H9 (cell line): ENCODE data around the gene YIPF5. TPM values are rescaled to one million over a fixed set of nuclear protein-coding genes. Genes with fewer than 3 reads are reported as not detected.

Experiments
- DNase-seq: peaks from one replicate; pipeline ENCODE4 v3.0.0-alpha.2; 2017
- H2AFZ ChIP-seq: one replicate; pipeline ENCODE4 v1.6.1; 2013; ENCODE audit warnings: mild to moderate bottlenecking, low read length, control low read depth, moderate library complexity
- H2AK5ac ChIP-seq: 2 replicates; pipeline ENCODE4 v1.6.1; 2013; ENCODE audit warnings: low read length, control low read depth, mixed read lengths; ENCODE audit not compliant: insufficient read length
- H2BK120ac ChIP-seq: one replicate; pipeline ENCODE4 v1.6.1; 2013; ENCODE audit warnings: low read depth, mild to moderate bottlenecking, low read length, control low read depth, inconsistent platforms; ENCODE audit not compliant: poor library complexity, severe bottlenecking
- H2BK12ac ChIP-seq: 2 replicates; pipeline ENCODE4 v1.6.1; 2013; ENCODE audit warnings: low read length, control low read depth, mixed read lengths, low read depth; ENCODE audit not compliant: insufficient read length
- H2BK15ac ChIP-seq: 2 replicates; pipeline ENCODE4 v1.6.1; 2013; ENCODE audit warnings: low read depth, low read length, control low read depth
- H2BK20ac ChIP-seq: one replicate; pipeline ENCODE4 v1.6.1; 2013; ENCODE audit warnings: low read depth, mild to moderate bottlenecking, low read length, control low read depth, inconsistent platforms; ENCODE audit not compliant: poor library complexity, severe bottlenecking
- H2BK5ac ChIP-seq: 2 replicates; pipeline ENCODE4 v1.6.1; 2013; ENCODE audit warnings: low read length, control low read depth, mixed read lengths; ENCODE audit not compliant: insufficient read length
- H3K14ac ChIP-seq: 2 replicates; pipeline ENCODE4 v1.6.1; 2013; ENCODE audit warnings: low read length, control low read depth; ENCODE audit not compliant: insufficient read depth
- H3K18ac ChIP-seq: 2 replicates; pipeline ENCODE4 v1.6.1; 2013; ENCODE audit warnings: low read depth, mild to moderate bottlenecking, mixed read lengths, low read length, control low read depth; ENCODE audit not compliant: insufficient read length
- H3K23ac ChIP-seq: 2 replicates; pipeline ENCODE4 v1.6.1; 2013; ENCODE audit warnings: low read length, control low read depth, mixed read lengths, low read depth; ENCODE audit not compliant: insufficient read length
- H3K23me2 ChIP-seq: 2 replicates; pipeline ENCODE4 v1.6.1; 2013; ENCODE audit warnings: low read depth, mild to moderate bottlenecking, mixed read lengths, low read length, control low read depth; ENCODE audit not compliant: insufficient read length, poor library complexity, severe bottlenecking
- H3K27ac ChIP-seq: 2 replicates; pipeline ENCODE4 v1.5.1; 2013; ENCODE audit warnings: low read length, control low read depth, mixed read lengths, low read depth; ENCODE audit not compliant: insufficient read length
- H3K27me3 ChIP-seq: 2 replicates; pipeline ENCODE4 v1.6.1; 2013; ENCODE audit warnings: low read length, control low read depth, inconsistent platforms; ENCODE audit not compliant: insufficient read depth
- H3K4ac ChIP-seq: 2 replicates; pipeline ENCODE4 v1.6.1; 2013; ENCODE audit warnings: low read depth, mild to moderate bottlenecking, control low read depth, inconsistent platforms, low read length, moderate library complexity
- H3K4me1 ChIP-seq: 2 replicates; pipeline ENCODE4 v1.6.1; 2013; ENCODE audit warnings: low read length, control low read depth, inconsistent platforms; ENCODE audit not compliant: insufficient read depth
- H3K4me2 ChIP-seq: 2 replicates; pipeline ENCODE4 v1.6.1; 2013; ENCODE audit warnings: low read length, control low read depth, mixed read lengths; ENCODE audit not compliant: insufficient read length, insufficient read depth
- H3K56ac ChIP-seq: 2 replicates; pipeline ENCODE4 v1.6.1; 2013; ENCODE audit warnings: low read depth, mild to moderate bottlenecking, mixed read lengths, low read length, control low read depth; ENCODE audit not compliant: insufficient read length
- H3K79me1 ChIP-seq: 2 replicates; pipeline ENCODE4 v1.6.1; 2013; ENCODE audit warnings: low read depth, mild to moderate bottlenecking, moderate library complexity, low read length, control low read depth, inconsistent platforms; ENCODE audit not compliant: insufficient read depth, poor library complexity, severe bottlenecking
- H3K79me2 ChIP-seq: 2 replicates; pipeline ENCODE4 v1.6.1; 2013; ENCODE audit warnings: low read length, control low read depth, inconsistent platforms; ENCODE audit not compliant: insufficient read depth
- H3K9ac ChIP-seq: 2 replicates; pipeline ENCODE4 v1.6.1; 2013; ENCODE audit warnings: low read length, control low read depth, mixed read lengths; ENCODE audit not compliant: insufficient read length; ENCODE audit errors: extremely low read depth
- H3K9me3 ChIP-seq: one replicate; pipeline ENCODE4 v1.6.1; 2013; ENCODE audit warnings: low read depth, low read length, inconsistent platforms; ENCODE audit not compliant: control insufficient read depth
- H3T11ph ChIP-seq: one replicate; pipeline ENCODE4 v1.6.1; 2013; ENCODE audit warnings: mild to moderate bottlenecking, low read length, control low read depth, inconsistent platforms
- H4K20me1 ChIP-seq: one replicate; pipeline ENCODE4 v1.6.1; 2013; ENCODE audit not compliant: control insufficient read depth, insufficient read length, insufficient read depth
- H4K5ac ChIP-seq: 2 replicates; pipeline ENCODE4 v1.6.1; 2013; ENCODE audit warnings: low read depth, mild to moderate bottlenecking, mixed read lengths, low read length, control low read depth; ENCODE audit not compliant: insufficient read length
- H4K8ac ChIP-seq: replicated peaks from 2 replicates; pipeline ENCODE4 v1.6.1; 2013; ENCODE audit warnings: low read length, control low read depth, mixed read lengths, low read depth; ENCODE audit not compliant: insufficient read length
- H4K91ac ChIP-seq: 2 replicates; pipeline ENCODE4 v1.6.1; 2013; ENCODE audit warnings: low read depth, mild to moderate bottlenecking, moderate library complexity, mixed read lengths, low read length, control low read depth; ENCODE audit not compliant: insufficient read length
- H3K27ac Mint-ChIP-seq, 3 experiments: 2 replicates in 2 of 3; 3 replicates in 1 of 3; pipeline ENCODE4 v1.8.0; 2020 to 2021; ENCODE audit warnings: mixed read lengths in 3 of 3, mild to moderate bottlenecking in 1 of 3, moderate library complexity in 1 of 3
- H3K27me3 Mint-ChIP-seq: 2 replicates; pipeline ENCODE4 v1.8.0; 2021; ENCODE audit warnings: low read depth, mild to moderate bottlenecking, moderate library complexity, mixed read lengths
- H3K36me3 Mint-ChIP-seq, 3 experiments: 2 replicates in 2 of 3; 3 replicates in 1 of 3; pipeline ENCODE4 v1.8.0; 2020 to 2021; ENCODE audit warnings: low read depth in 3 of 3, mixed read lengths in 3 of 3; ENCODE audit not compliant: insufficient read depth in 1 of 3
- H3K4me1 Mint-ChIP-seq, 2 experiments: 2 replicates each; pipeline ENCODE4 v1.8.0; 2020; ENCODE audit warnings: mixed read lengths in 2 of 2
- H3K4me3 Mint-ChIP-seq, 2 experiments: 2 replicates in 1 of 2; 3 replicates in 1 of 2; pipeline ENCODE4 v1.8.0; 2020 to 2021; ENCODE audit warnings: mild to moderate bottlenecking in 2 of 2, mixed read lengths in 2 of 2, moderate library complexity in 1 of 2
- H3K9me3 Mint-ChIP-seq, 2 experiments: 2 replicates in 1 of 2; 3 replicates in 1 of 2; pipeline ENCODE4 v1.8.0; 2020; ENCODE audit warnings: mild to moderate bottlenecking in 2 of 2, mixed read lengths in 2 of 2, moderate library complexity in 1 of 2
- WGBS: extraction: QIAGEN DNeasy Blood & Tissue Kit; methylation state at CpG from one replicate; pipeline ENCODE4 v1.1.7; 2013; ENCODE audit warnings: missing lambda C conversion rate, low lambda C conversion rate, mixed read lengths; ENCODE audit not compliant: insufficient read length; ENCODE audit errors: extremely low coverage; 5-methylcytosine and 5-hydroxymethylcytosine counted together
- total RNA-seq: library from RNA; stranded (reverse); gene quantifications from 2 replicates; pipeline ENCODE4 v1.2.1, GENCODE V29; 2021
- TF ChIP-seq, protein P1 (sequence below): fragments of 200-600 bp; sonication (generic); conservative IDR thresholded peaks from 3 replicates; pipeline ENCODE4 v1.8.0; 2021; ENCODE audit warnings: antibody characterized with exemption, mild to moderate bottlenecking

YIPF5 gene
- total RNA-seq, 1 experiment from 2014 or later: 44.6 TPM

GRCh38 chr5:144196612-144197011 is 26.2 kb upstream of the YIPF5 start:
- Histone ChIP-seq H4K20me1 (no peaks in the 10 kb centered on the region), H3K79me2 (no peaks in the 10 kb centered on the region), H3K56ac (no peak overlapping the region), H2AK5ac (no peak overlapping the region), H3T11ph (no peak overlapping the region), H3K27ac (no peak overlapping the region), H4K8ac (no peak overlapping the region), H3K9me3 (no peaks in the 10 kb centered on the region), H3K23ac (no peak overlapping the region), H3K14ac (no peak overlapping the region), H3K9ac (no peak overlapping the region), H2BK20ac (no peak overlapping the region), H3K18ac (no peak overlapping the region), H2BK120ac (no peak overlapping the region), H3K27me3 (no peaks in the 10 kb centered on the region; the same call in 1 of the 2 replicates), H3K4me2 (no peak overlapping the region), H3K23me2 (no peaks in the 10 kb centered on the region), H4K5ac (no peak overlapping the region), H2BK5ac (no peak overlapping the region), H3K4me1 (no peaks in the 10 kb centered on the region), H3K4ac (no peak overlapping the region), H2AFZ (no peak overlapping the region), H3K79me1 (no peaks in the 10 kb centered on the region), H4K91ac (no peak overlapping the region), H2BK12ac (no peak overlapping the region), H2BK15ac (no peak overlapping the region)
- no peak for DNase-seq
- H3K9me3 Mint-ChIP-seq: no peaks in the 10 kb centered on the region
- no peaks in the 10 kb centered on the region for H3K36me3 Mint-ChIP-seq
- no peaks in the 10 kb centered on the region; the same call in 1 of the 2 replicates for H3K27me3 Mint-ChIP-seq
- WGBS: no CpG with 5 or more reads among the region's 1 CpG
- TF ChIP-seq, protein P1, sequence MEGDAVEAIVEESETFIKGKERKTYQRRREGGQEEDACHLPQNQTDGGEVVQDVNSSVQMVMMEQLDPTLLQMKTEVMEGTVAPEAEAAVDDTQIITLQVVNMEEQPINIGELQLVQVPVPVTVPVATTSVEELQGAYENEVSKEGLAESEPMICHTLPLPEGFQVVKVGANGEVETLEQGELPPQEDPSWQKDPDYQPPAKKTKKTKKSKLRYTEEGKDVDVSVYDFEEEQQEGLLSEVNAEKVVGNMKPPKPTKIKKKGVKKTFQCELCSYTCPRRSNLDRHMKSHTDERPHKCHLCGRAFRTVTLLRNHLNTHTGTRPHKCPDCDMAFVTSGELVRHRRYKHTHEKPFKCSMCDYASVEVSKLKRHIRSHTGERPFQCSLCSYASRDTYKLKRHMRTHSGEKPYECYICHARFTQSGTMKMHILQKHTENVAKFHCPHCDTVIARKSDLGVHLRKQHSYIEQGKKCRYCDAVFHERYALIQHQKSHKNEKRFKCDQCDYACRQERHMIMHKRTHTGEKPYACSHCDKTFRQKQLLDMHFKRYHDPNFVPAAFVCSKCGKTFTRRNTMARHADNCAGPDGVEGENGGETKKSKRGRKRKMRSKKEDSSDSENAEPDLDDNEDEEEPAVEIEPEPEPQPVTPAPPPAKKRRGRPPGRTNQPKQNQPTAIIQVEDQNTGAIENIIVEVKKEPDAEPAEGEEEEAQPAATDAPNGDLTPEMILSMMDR: peak; percentile 33; the same call in 2 of the 3 replicates
- H3K4me3 Mint-ChIP-seq: no peak overlapping the region
- no peaks in the 10 kb centered on the region for H3K4me1 Mint-ChIP-seq
- no peak overlapping the region for H3K27ac Mint-ChIP-seq
